Measurements from ENCODE around the gene SHC3. TPM values are rescaled to one million over a fixed set of nuclear protein-coding genes. Genes with fewer than 3 reads are reported as not detected.

Gene SHC3
- polyA plus RNA-seq, 1 experiment = 1.3 TPM

DNA sequence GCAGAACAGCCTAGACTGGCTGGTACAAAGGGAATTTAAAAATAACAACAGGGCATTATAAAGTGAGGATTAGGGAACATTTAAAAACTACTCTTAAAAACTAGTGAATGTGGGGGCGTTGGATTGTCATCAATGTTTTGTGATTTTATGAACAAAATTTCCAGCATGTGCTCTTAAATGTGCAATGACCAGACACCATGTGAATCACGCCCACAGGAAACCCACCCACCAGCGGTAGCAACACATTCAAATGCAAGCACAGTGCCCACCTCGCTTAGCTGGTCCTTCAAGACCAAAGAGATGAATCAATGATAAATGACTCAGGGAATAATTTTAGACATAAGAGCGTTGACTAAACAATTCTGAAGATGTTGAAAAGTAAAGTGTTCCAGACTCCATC, 146.4 kb downstream of the SHC3 start:
- POLR2A ChIA-PET = no interaction called here
- H3K27me3 ChIP-seq (ENCODE audit: control insufficient read depth, insufficient read depth, low read length) = no peaks in the 10 kb centered on the region
- TF ChIP-seq, protein P1, sequence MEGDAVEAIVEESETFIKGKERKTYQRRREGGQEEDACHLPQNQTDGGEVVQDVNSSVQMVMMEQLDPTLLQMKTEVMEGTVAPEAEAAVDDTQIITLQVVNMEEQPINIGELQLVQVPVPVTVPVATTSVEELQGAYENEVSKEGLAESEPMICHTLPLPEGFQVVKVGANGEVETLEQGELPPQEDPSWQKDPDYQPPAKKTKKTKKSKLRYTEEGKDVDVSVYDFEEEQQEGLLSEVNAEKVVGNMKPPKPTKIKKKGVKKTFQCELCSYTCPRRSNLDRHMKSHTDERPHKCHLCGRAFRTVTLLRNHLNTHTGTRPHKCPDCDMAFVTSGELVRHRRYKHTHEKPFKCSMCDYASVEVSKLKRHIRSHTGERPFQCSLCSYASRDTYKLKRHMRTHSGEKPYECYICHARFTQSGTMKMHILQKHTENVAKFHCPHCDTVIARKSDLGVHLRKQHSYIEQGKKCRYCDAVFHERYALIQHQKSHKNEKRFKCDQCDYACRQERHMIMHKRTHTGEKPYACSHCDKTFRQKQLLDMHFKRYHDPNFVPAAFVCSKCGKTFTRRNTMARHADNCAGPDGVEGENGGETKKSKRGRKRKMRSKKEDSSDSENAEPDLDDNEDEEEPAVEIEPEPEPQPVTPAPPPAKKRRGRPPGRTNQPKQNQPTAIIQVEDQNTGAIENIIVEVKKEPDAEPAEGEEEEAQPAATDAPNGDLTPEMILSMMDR (IDR thresholded peaks at IDR 0.05; ENCODE audit: insufficient read depth, low read depth, low read length) = no peak
- H3K4me3 ChIP-seq (ENCODE audit: low read depth, low read length) = no peak overlapping the region
- CTCF ChIA-PET = no interaction called here
- no peak for DNase-seq (ENCODE audit: low read depth)
- H3K36me3 ChIP-seq (ENCODE audit: control insufficient read depth, insufficient read depth, low read length) = no peaks in the 10 kb centered on the region

DNA sequence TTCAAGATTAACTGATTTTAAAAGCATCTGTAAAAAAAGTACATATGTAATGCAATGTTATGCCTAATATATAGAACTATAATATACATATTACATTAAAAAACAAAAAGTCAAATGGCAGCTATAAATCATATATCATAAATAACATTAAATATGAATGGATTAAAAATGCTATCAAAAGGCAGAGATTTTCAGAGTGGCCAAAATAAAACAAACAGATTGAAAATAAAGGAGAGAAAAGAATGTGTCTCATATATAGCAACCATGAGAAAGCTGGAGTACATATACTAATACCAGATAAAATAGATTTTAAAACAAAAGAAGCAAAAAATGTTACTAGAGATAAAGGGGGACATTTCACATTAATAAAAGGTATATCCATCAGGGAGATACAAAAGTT, 148.8 kb downstream of the SHC3 start:
- Histone ChIP-seq H3K27me3 (ENCODE audit: control insufficient read depth, insufficient read depth, low read length) (no peaks in the 10 kb centered on the region), H3K36me3 (ENCODE audit: control insufficient read depth, insufficient read depth, low read length) (no peaks in the 10 kb centered on the region), H3K4me3 (ENCODE audit: low read depth, low read length) (no peak overlapping the region)
- TF ChIP-seq, protein P1 (IDR thresholded peaks at IDR 0.05; ENCODE audit: insufficient read depth, low read depth, low read length) = no peak
- no peak for DNase-seq (ENCODE audit: low read depth)
- POLR2A ChIA-PET = no interaction called here
- CTCF ChIA-PET = no interaction called here

DNA sequence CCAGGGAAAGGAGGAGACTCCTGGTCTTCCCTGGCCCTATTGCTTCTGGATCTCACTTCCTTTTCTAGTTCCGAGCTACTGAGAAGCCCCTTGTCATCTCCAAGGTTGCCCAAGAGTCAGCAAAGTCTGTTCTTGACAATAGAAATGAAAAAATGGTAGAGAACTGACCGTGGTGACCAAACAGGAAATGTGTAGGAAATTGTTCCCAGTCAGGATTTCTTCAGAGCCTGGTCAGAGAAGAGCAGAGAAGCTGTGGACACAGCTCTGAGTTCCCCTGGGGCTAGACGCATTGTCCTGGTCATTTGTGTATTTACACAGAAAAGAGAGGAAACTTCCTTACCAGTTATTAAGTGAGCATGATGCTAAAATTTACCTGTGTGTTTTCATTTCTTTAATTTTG, 151.7 kb downstream of the SHC3 start:
- Histone ChIP-seq H3K27me3 (ENCODE audit: control insufficient read depth, insufficient read depth, low read length) (no peaks in the 10 kb centered on the region), H3K36me3 (ENCODE audit: control insufficient read depth, insufficient read depth, low read length) (no peaks in the 10 kb centered on the region), H3K4me3 (ENCODE audit: low read depth, low read length) (no peak overlapping the region)
- CTCF ChIA-PET = no interaction called here
- TF ChIP-seq, protein P1 (IDR thresholded peaks at IDR 0.05; ENCODE audit: insufficient read depth, low read depth, low read length) = no peak
- POLR2A ChIA-PET = no interaction called here
- DNase-seq (ENCODE audit: low read depth) = no peak

DNA sequence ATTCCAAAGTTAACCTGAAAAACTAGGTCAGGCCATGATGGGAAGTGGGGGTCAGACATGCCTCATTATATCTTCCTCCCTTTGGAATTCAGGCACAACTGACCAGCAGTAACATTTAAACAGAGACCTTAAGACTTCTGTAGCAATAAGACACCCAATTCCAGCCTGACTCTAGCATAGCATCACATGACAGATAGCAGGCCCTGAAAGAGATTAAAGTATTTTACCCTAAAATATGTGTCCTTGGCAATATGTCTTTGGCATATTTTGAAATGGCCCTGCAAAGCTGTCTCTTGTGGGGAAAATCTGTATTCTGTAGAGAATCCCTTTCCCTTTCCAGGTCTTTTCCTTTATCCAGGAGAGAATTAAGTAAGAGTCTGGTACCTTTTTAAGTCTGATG, 153.1 kb downstream of the SHC3 start:
- CTCF ChIA-PET = no interaction called here
- DNase-seq (ENCODE audit: low read depth) = no peak
- POLR2A ChIA-PET = no interaction called here

DNA sequence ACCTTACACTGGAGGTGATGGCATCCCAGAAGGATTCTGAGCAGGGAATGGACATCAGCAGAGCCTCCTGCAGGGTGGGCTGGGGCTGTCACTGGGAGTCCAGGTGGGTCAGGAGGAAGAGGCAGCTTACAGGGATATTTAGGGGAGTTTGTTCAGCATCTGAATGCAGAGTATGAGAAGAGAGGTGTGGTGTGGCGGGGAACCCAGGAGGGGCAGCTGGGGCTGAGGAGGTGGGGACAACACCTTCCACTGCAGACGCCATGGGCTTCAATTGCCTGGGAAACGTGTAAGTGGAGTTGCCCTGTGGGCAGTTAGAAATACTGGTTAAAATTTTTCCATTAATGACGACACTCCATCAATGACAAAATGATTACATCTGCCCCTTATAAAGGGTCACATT, 153.9 kb downstream of the SHC3 start:
- ChIA-PET CTCF (no interaction called here), POLR2A (no interaction called here)
- TF ChIP-seq, protein P1 (IDR thresholded peaks at IDR 0.05; ENCODE audit: insufficient read depth, low read depth, low read length) = no peak
- no peaks in the 10 kb centered on the region for H3K36me3 ChIP-seq (ENCODE audit: control insufficient read depth, insufficient read depth, low read length)
- no peak for DNase-seq (ENCODE audit: low read depth)
- no peaks in the 10 kb centered on the region for H3K27me3 ChIP-seq (ENCODE audit: control insufficient read depth, insufficient read depth, low read length)
- no peak overlapping the region for H3K4me3 ChIP-seq (ENCODE audit: low read depth, low read length)

More for the DNA sequence above, 153.1 kb downstream of the SHC3 start:
- TF ChIP-seq, protein P1 (IDR thresholded peaks at IDR 0.05; ENCODE audit: insufficient read depth, low read depth, low read length) = no peak
- Histone ChIP-seq H3K27me3 (ENCODE audit: control insufficient read depth, insufficient read depth, low read length) (no peaks in the 10 kb centered on the region), H3K36me3 (ENCODE audit: control insufficient read depth, insufficient read depth, low read length) (no peaks in the 10 kb centered on the region), H3K4me3 (ENCODE audit: low read depth, low read length) (no peak overlapping the region)

Measured in BJ (cell line).